HG03103 (cell line): ENCODE results near the gene GOLGA6L1.
"Not testable (repeated sequence)": the region's sequence is repeated elsewhere in the genome, so short reads cannot be mapped to it uniquely, and the experiment has no call there.

Experiments used
- ATAC-seq: cut with Tn5 transposase; IDR thresholded peaks from one replicate; pipeline ENCODE4 v1.9.1; 2021; ENCODE audit warnings: low read depth; ENCODE audit not compliant: unreplicated experiment

GOLGA6L1 gene, protein sequence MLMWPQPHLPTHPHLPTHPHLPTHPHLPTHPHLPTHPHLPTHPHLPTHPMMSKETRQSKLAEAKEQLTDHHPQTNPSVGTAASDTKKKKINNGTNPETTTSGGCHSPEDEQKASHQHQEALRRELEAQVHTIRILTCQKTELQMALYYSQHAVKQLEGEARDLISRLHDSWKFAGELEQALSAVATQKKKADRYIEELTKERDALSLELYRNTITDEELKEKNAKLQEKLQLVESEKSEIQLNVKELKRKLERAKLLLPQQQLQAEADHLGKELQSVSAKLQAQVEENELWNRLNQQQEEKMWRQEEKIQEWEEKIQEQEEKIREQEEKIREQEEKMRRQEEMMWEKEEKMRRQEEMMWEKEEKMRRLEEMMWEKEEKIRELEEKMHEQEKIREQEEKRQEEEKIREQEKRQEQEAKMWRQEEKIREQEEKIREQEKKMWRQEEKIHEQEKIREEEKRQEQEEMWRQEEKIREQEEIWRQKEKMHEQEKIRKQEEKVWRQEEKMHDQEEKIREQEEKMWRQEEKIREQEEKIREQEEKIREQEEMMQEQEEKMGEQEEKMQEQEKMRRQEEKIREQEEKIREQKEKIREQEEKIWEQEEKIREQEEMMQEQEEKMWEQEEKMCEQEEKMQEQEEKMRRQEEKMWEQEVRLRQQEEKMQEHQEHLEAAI

DNA sequence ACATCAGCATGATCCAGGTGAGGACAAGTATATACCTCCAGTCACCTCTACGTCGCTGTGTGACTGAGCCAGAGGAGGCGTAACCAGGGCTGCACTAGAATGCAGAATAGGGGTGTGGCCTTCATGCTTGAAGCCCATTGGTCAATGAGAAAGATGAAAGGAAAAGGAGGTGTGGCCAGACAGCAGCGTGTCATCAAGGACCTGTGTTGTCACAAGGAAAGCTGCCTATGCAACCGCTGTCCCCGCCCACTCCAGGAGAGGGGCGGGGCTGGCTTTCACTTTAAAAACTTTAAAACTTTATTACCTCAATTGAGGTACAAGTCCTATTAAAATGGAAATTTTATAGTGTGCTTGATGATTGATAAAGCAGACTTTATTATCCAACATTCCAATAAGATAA is at the start of gene GOLGA6L1:
Gene GOLGA6L1, minus strand, starts transcription at position 101 of the 400 bp plus-strand sequence. Its CDS starts 91 bp downstream, at position 10.
- ATAC-seq: not testable (repeated sequence)

- ATAC-seq: not testable (repeated sequence)
Measured at GRCh38 chr15:23181201-23181600, 44.6 kb upstream of the GOLGA6L1 start.

GRCh38 chr15:23180547-23180927 is 43.9 kb upstream of the GOLGA6L1 start:
- ATAC-seq: not testable (repeated sequence)

DNA sequence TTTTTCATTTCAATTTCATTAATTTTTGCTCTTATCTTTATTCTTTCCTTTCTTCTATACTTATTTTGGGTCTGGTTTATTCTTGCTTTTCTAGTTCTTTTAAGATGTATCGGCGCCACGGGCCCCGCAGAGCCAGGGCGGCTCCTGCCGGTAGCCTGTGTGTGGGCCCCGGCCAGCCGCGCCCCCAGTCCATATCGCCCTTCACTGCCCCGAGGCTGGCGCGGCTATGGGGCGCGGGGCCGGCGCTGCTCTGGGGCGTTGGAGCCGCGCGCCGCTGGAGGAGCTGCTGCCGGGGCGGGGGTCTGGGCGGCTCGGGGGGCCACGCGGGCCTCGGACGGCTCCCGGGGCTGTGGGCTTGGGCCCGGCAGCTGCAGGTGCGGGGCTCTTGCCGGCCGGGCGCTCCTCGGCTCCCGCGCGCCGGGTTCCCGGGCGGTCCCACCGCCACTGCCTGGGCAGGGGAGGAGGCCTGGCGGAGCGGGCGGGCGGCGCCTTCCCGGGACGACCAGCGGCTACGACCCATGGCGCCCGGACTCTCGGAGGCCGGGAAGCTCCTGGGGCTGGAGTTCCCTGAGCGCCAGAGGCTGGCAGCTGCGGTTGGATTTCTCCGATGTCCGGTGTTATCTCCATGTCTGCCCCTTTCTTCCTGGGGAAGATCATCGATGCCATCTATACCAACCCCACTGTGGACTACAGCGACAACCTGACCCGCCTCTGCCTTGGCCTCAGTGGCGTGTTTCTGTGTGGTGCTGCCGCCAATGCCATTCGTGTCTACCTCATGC is 43.3 kb upstream of the GOLGA6L1 start:
- ATAC-seq: not testable (repeated sequence)

DNA sequence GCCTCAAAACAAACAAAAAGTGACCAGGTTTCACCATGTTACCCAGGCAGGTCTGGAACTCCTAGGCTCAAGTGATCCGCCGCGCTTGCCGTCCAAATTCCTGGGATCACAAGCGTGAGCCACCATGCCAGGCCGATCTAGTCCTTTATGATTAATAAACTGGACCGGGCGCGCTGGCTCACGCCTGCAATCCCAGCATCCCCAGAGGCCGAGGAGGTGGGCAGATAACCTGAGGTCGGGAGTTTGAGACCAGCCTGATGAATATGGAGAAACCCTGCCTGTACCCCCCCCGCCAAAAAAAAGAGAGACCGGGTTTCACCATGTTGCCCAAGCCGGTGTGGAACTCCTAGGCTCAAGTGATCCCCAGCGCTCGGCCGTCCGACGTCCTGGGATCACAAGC is 40.1 kb upstream of the GOLGA6L1 start:
- not testable (repeated sequence) for ATAC-seq

GRCh38 chr15:23175606-23176005 is 39.0 kb upstream of the GOLGA6L1 start:
- not testable (repeated sequence) for ATAC-seq

DNA sequence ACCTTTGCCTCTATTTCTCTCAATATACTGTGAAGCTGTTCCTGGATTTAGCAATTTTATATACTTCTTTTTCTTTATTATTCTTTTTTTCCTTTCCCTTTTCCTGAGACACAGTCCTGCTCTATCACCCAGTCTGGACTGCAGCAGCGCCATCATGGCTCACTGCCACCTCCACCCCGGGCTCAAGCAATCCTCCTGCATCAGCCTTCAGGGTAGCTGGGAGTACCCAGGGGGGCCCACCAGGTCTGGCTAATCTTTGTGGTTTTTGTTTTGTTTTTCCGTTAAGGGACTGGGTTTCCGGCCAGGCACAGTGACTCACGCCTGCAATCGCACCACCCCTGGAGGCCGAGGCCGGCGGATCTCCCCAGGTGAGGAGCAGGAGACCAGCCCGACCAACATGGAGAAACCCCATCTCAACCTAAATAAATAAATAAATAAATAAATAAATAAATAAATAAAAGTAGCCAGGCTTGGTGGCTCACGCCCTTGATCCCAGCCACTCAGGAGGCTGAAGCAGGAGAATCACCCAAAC is 38.1 kb upstream of the GOLGA6L1 start:
- not testable (repeated sequence) for ATAC-seq

DNA sequence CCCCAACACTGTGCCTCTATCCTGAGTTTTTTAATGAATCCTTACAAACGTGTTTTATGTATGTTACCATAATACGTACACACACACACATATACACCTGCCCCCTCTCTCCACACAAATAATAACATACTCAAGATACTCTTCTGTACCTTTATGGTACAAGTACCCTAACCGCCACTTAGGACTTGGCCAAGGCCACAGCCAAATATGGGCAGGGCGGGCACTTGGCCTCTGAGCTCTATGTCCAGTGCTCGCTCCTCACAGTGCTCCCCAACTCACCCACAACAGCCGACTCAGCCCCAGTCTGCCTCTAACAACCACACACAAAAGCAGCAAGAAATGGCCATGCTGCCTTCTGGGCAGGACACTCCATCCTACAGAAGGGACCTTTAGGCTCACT is 3.8 kb downstream of the GOLGA6L1 start:
- not testable (repeated sequence) for ATAC-seq

DNA sequence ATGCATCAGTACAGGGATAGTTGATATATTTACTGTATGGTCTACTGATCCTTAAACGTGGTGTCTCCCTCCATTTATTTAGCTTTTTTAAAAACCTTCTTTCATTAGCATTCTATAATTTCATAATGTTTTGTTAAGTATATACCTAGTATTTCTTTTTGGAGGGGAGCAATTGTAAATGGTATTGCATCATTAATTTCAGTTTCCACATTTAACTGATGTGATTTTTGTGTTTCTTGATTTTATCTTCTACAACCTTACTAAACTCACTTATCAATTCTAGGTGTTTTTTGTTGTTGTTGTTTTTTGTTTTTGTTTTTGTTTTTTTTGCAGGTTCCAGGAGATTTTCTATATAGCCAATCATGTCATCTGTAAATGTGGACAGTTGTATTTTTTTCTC is 18.4 kb downstream of the GOLGA6L1 start:
- ATAC-seq: no peak

DNA sequence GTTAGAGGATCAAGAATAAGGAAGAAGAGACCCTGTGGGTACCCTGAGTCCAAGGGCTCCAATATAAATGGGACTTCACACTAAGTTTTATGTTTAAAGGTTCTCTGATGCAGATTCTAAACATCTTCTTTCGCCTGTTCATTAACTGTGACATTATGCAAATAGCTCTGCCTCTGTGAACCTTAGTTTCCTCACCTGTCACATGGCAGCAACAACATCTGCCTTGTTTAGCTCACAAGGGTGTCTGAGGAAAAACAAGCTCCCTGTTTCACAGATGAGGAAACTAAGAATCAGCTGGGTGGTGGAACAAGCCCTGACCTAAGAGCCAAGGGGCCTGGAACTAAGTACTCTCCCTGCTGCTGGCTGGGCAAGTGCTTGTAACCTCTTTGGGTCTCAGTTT is 40.8 kb downstream of the GOLGA6L1 start:
- ATAC-seq: no peak

DNA sequence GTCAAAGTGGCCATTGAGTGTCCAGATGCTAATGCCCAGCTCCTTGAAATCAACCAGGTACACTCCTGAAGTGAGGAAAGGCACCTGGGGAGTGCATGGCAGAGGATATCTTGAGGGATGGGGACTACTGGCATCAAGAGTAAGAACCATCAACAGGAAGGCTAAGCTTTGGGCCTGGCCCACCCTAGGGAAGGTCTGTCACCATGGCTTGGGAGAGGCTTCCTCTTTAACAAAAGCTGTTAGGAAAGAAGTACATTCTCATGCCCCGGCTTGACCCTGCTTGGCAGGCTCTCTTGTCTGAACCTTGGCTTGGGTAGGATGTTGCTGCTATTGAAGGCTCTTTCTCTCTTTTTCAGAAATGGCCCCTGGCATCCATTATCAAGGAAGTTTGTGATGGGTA is 53.5 kb downstream of the GOLGA6L1 start:
- ATAC-seq: no peak

DNA sequence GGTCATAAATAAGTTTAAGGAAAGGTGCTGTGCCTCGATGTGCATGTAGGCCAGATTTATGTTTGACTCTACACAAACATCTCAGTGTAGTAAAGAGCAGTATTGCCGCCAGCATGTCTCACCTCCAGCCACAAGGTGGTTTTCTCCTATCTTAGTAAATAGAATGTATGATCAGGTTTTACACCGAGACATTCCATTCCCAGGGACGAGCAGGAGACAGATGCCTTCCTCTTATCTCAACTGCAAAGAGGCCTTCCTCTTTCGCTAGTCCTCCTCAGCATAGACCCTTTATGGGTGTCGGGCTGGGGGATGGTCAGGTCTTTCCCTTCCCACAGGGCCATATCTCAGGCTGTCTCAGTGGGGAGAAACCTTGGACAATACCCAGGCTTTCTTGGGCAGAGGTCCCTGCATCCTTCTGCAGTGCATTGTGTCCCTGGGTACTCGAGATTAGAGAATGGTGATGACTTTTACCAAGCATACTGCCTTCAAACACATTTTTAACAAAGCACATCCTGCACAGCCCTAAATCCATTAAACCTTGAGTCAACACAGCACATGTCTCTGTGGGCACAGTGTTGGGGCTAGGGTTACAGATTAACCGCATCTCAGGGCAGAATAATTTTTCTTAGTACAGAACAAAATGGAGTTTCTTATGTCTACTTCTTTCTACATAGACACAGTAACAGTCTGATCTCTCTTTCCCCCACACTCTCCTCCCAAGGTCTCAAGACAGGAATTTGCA is 54.5 kb downstream of the GOLGA6L1 start:
- ATAC-seq: not testable (repeated sequence)

DNA sequence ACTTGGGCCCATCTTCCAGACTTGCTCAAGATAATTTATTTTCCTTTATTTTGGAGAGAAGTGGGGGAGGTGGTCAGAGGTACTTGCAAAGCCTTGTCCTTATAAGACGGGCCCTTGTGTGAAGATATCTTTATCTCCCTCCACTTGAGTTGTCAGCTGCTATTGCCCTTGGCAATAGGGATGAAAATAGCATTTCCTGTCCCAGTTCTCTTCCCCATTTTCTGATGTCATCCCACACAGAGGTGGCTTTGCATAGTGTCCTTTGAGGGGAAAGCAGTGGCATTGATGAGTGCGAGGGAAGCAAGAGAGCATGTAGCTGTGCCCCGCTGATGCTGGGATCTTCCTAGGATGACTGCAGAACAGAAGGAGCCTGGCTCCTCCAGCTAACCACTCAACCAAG is 55.4 kb downstream of the GOLGA6L1 start:
- ATAC-seq: no peak

GRCh38 chr15:23079766-23080165 is 56.9 kb downstream of the GOLGA6L1 start:
- no peak for ATAC-seq
